ENCODE data around the gene CALCOCO2.
A peak's percentile ranks its signal among the peaks of the same experiment; 100 is the strongest.
"Not testable (repeated sequence)": the region's sequence is repeated elsewhere in the genome, so short reads cannot be mapped to it uniquely, and the experiment has no call there.

Gene CALCOCO2

DNA sequence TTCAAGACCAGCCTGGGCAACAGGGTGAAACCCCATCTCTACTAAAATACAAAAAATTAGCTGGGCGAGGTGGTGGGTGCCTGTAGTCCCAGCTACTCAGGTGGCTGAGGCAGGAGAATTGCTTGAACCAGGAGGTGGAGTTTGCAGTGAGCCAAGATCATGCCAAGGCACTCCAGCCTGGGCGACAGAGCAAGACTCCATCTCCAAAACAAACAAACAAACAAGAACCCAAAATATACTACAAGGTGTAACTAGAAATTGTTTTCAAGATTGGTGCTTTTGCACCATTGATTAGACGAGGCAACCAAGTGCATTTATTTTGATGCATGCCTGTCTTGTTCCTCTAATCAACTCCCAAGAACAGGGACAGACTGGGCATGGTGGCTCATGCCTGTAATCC, 41.6 kb downstream of the CALCOCO2 start:
- not testable (repeated sequence) for DNase-seq (ENCODE audit: low read depth in 2 of 3, low spot score in 1 of 3)

DNA sequence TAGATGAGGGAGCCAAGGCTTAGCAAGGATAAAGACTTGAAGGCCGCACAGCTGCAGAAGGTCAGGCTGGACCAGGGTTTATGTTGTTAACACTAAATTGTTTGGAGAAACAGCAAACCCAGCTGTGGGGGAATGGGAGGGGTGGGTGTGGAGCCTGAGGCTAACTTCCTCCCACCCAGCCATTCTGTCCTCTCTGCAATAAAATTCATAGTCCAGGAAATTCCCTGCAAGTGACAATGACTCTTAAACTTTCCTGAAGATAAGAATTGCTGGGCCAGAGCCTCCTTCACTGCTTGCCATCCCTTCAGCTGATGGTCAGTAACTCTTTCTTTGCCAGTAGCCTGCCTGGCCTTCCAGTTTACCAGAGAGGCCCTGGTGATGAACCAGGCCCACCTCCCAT, 42.4 kb downstream of the CALCOCO2 start:
- DNase-seq (ENCODE audit: low read depth in 2 of 3, low spot score in 1 of 3) = no peak

DNA sequence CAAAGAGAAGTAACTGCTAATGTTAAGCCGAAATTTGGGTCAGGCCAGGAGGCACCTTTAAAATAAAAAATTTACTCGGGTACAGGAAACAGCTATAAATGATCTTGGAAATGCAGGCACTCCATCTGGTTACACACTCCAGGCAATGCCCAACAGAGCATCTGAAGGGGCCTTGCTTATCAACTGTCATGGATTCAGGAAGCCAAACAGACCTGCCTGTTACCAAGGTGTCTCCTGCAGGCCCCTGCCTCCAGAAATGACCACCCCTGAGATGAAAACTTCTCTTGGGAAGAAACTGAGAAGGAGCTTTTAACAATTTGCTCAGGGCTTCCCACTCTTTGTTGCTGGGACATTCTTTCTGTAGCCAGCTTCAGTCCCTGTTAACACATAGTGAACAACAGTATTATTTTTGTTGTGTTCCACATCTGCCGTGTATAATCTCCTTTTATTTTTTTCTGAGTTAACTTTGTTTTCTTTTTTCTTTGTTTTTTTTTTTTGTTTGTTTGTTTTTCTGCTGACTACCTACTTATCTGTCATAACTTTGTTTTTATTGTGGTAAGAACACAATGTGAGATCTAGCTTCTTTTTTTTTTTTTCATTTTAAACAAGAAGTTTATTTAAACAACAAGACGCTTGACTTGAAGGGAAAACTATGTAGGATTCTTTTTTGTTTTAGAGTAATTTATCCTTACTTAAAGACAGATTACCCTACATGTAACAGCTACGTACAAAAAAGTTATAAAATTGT, 43.0 kb downstream of the CALCOCO2 start:
- DNase-seq (ENCODE audit: low read depth in 2 of 3, low spot score in 1 of 3) = no peak

DNA sequence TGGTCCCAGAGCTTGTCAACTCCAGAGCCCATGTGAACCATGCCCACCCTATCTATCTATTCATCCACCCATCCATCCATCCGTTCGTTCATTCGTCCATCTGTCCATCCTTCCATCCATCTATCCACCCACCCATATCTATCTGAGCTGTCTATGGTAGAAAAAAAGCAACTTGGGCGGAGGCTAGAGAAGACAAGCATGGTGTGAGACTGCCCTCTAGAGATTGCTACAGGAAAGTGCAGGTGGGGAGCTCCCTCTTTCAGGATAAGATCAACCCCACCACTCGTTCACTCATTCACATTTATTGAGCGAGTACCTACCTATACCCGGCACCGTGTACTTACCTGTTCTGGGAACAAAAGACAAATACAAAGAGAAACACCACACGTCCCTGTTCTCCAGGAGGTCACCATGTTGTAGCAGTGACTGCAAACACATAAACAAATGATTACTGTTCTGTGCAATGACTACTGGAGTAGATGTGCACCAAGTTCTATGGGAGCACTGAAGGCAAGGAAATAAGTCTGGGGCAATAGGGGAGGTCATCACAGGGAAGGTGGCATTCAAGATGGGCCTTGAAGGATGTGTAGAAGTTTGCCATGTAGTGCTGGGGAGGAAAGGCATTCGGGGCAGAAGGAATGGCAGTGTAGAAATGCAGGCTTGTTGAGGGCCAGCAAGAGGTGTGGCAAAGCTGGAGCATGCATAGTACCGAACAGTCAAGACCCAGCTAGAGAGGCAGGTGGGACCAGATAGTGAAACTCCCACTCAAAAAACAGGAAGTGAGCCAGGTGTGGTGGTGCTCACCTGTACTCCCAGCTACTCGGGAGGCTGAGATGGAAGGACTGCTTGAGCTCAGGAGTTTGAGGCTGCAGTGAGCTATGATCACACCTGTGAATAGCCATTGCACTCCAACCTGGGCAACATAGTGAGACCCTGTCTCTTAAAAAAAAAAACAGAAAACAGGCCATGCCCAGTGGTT, 48.4 kb downstream of the CALCOCO2 start:
- DNase-seq (ENCODE audit: low read depth in 2 of 3, low spot score in 1 of 3) = peak; percentile 21 to 62 (median 25)

DNA sequence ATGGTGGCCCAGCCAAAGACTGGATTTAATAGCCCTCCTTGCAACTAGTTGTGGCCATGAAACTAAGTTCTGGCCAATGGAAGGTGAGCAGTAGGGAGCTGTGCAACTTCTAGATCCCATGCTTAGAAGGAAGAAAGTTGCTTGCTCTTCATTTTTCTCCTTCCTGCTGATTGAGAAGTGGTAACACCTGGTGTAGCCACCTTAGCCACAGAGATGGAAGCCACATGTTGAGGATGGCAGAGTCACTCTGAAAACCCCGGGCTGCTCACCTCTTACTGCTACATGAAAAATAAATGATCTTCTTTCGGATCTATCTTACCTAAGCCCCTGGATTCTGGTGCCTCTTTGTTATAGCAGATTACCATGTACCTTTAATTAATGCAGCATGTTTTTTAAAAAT, 51.4 kb downstream of the CALCOCO2 start:
- DNase-seq (ENCODE audit: low read depth in 2 of 3, low spot score in 1 of 3) = no peak

DNA sequence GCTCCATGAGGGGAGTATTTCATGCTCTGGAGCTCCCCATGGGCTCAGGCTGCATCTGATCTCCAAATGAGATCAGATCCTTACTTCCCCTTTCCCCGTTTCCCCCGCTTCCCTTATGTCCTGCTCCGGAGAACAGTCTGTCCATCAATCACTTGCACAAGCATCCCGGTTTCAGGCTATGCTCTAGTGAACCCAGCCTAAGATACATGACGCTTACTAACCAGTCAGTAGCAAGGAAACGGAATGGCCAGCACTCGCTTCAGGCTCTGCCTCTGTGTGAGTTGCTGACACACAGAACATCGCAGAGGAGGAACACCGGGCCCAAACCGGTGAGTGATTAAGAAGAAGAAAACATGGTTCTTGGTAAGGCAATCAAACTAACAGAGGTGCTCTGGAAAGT, 52.3 kb downstream of the CALCOCO2 start:
- no peak for DNase-seq (ENCODE audit: low read depth in 2 of 3, low spot score in 1 of 3)

DNA sequence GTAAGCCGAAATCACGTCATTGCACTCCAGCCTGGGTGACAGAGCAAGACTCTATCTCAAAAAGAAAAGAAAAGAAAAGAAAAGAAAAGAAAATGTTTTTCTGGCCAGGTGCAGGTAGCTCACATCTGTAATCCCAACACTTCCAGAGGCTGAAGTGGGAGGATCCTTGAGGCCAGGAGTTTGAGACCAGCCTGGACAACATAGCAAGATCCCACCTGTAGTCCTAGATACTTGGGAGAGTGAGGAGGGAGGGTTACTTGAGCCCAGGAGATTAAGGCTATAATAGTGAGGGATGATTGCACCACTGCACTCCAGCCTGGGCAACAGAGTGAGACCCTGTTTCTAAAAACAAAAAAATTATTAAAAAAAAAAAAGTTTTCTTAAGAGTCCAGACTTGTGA, 59.3 kb downstream of the CALCOCO2 start:
- no peak for DNase-seq (ENCODE audit: low read depth in 2 of 3, low spot score in 1 of 3)

DNA sequence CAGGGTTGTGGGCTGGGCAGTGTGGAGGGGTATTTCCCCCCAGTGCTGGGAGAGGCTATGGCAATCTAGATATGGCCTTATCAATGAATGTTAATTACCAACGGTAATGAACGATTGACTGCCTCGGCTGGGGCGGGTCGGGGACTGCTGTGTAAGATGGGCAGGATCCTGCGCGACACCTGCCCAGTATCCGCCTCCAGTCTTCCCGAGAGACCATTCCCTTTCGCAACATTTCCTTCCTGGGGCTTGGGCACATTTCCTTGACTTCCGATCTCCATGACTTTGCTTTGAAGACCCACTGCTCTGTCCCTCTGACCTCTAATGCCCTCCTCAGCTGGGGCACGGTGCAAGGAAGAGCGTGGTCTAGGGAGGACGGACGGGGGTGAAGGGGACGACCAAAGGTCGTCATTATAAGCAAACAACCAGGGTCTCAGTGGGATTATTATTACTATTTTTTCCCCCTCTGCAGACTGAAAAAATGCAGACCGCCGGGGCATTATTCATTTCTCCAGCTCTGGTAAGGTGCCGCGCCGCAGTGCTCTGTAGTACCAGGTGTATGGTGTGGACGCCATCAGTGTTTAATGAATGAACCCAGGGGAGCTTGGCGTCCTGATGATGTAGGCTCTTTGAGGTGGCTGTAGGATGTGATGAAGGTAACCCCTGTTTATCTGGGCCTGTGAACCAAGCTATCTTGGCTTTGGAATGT, 62.3 kb downstream of the CALCOCO2 start:
- DNase-seq (ENCODE audit: low read depth in 2 of 3, low spot score in 1 of 3) = no peak

DNA sequence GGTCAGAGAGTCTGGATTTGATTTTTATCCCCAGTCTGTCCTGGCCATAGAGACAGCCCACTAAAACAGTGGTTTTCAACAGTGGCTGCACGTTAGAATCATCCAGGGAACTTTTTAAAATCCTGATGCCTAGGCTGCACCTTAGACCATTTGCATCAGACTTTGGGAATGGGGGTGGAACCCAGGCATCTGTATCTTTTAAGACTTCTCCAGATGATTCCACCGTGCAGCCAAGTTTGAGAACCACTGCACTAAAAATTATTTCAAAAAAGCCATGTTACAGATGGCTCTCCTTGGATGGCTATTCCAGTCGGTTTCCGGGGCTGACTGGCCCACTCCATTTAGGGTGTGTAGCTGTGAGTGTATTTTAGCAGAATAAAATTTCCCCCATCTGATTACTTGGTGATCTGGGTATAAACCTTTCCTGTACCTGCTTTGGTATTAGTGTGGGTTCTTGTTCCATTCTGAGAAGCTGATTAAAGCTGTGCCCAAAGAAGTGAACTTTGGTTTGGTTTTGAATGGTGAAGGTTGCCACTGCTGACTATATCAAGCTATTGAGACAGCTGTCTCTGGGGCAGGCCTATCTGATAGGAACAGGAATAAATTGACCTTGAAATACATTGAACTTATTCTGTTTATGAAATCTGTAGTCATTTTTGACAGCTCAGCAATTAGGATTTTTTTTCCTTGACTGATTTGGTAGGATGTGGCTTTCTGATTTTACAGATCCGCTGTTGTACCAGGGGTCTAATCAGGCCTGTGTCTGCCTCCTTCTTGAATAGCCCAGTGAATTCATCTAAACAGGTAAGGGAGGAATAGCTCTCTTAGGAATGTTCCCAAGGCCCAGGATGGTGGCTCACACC, 63.0 kb downstream of the CALCOCO2 start:
- no peak for DNase-seq (ENCODE audit: low read depth in 2 of 3, low spot score in 1 of 3)

DNA sequence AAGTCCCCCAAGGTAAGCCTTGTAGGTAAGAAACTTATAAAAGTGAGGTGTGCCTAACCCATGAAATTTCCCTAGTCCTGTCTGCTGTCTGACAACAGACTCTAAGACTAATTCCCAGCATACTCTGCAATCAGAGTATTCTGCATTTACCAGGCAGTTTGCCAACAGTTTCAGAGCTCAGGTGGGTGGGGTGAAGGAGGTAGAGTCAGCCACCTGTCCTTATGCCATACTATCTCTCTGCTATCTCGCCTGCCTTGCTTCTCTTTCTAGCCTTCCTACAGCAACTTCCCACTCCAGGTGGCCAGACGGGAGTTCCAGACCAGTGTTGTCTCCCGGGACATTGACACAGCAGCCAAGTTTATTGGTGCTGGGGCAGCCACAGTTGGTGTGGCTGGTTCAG, 64.1 kb downstream of the CALCOCO2 start:
- DNase-seq (ENCODE audit: low read depth in 2 of 3, low spot score in 1 of 3) = no peak

DNA sequence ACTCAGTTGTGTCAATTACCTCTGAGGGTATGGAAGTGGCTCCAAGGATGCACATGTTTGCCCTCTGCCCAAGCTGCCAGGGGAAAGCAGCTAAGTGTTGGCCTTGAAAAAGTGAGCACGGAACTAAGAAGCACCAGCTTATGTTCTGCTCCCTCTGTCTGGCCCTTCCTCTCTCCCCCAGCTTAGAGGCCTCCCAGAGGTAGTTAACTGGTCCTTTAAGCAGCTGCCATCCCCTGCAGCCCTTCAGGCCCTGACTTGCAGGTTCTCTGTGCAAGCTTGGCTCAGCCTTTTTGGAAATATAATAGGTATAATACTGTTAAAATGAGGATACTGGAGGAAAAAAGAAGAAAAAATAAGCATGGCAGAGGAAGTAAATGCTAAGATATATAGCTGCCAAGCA, 70.4 kb downstream of the CALCOCO2 start:
- no peak for DNase-seq (ENCODE audit: low read depth in 2 of 3, low spot score in 1 of 3)

DNA sequence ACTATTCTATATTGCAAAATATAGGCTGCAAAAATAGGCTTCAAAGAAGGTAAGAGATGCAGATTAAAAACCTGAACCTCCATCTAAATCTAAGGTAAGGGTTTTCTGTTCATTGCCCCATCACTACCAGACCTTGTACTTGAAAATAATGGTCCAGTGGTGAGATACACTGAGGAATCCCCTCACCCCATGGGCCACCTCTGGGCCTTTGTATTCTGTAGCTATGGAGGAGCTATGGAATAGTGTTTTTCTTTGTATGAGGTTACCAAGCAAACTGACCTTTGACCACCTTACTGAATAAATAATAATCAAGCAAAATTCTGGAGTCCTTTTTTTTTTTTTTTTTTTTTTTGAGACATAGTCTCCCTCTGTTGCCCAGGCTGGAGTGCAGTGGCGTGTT, 72.6 kb downstream of the CALCOCO2 start:
- DNase-seq (ENCODE audit: low read depth in 2 of 3, low spot score in 1 of 3) = no peak

DNA sequence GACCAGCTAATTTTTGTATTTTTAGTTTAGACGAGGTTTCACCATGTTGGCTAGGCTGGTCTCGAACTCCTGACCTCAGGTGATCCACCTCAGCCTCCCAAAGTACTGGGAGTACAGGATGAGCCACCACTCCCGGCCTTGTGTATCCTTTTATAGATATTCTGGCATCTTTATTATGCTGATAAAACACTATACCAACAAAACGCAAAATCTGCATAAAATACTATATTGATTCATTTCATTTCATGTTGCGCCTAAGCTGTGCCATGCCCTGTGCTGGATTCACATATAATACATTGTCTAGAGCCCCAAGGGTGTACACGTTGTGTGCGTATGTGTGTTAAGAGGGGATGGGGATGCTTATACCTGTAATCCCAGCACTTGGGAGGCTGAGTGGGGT, 73.6 kb downstream of the CALCOCO2 start:
- DNase-seq (ENCODE audit: low read depth in 2 of 3, low spot score in 1 of 3) = no peak

DNA sequence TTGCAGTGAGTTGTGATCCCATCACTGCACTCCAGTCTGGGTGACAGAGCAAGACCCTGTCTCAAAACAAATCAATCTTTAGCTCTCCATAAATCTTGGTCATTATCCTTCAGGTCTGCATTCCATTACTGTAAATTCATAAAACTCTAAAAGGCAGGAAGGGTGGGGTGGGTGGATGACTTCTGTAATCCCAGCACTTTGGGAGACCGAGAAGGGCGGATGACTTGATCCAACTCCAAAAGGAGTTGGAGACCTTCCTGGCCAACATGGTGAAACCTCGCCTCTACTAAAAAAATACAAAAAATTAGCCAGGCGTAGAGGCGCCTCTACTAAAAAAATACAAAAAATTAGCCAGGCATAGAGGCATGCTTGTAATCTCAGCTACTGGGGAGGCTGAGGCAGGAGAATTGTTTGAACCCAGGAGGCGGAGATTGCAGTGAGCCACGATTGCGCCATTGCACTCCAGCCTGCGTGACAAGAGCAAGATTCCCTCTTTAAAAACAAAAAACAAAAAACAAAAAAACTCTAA, 75.2 kb downstream of the CALCOCO2 start:
- DNase-seq (ENCODE audit: low read depth in 2 of 3, low spot score in 1 of 3) = no peak

DNA sequence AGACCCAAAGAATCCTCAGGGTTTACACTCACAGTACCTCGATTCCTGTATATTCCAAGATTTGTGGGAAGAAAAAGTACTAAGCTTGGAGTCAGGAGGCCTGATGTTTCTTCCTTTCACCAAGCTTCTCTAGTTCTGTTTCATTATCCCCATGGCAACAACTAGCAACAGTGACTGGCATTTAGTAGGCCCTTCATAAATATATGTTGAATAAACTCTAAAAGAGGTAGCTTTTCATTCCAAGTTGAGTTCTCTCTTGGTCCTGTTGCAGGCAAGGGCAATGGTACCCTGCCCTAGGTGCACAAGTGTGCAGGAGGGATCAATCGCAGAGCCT, 76.8 kb downstream of the CALCOCO2 start:
- DNase-seq (ENCODE audit: low read depth in 2 of 3, low spot score in 1 of 3) = peak in 1 of 3 donors; percentile 13

DNA sequence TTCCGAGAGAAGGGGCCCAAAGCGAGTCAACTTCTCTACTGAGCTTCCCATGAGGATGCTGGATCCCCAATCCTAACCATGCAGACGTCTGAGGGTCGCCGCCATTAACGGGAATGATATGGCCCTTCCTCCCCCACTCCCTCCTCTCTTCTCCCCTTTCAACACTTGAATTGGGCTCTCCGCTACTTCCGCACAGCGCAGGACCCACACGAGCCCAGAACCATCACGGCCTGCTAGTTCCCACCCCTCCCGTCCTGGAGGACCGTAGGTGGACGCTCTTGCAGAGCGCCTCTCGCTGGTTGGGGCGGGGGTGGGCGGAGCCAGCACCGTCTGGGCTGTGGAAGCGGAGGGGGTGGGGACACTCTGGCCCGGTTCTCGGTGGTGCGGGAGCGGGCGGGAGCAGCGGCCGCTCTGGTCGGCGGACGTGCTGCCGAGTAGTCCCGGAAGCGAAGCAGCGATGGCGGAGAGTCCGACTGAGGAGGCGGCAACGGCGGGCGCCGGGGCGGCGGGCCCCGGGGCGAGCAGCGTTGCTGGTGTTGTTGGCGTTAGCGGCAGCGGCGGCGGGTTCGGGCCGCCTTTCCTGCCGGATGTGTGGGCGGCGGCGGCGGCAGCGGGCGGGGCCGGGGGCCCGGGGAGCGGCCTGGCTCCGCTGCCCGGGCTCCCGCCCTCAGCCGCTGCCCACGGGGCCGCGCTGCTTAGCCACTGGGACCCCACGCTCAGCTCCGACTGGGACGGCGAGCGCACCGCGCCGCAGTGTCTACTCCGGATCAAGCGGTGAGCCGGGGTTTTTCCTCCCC, 77.4 kb downstream of the CALCOCO2 start, which contains the start of gene UBE2Z:
TSS of gene UBE2Z (plus strand) at position 361 of the 797 bp plus-strand sequence. CDS start at position 458, 97 bp downstream.
- peak; percentile 80 to 87 (median 85) for DNase-seq (ENCODE audit: low read depth in 2 of 3, low spot score in 1 of 3)

DNA sequence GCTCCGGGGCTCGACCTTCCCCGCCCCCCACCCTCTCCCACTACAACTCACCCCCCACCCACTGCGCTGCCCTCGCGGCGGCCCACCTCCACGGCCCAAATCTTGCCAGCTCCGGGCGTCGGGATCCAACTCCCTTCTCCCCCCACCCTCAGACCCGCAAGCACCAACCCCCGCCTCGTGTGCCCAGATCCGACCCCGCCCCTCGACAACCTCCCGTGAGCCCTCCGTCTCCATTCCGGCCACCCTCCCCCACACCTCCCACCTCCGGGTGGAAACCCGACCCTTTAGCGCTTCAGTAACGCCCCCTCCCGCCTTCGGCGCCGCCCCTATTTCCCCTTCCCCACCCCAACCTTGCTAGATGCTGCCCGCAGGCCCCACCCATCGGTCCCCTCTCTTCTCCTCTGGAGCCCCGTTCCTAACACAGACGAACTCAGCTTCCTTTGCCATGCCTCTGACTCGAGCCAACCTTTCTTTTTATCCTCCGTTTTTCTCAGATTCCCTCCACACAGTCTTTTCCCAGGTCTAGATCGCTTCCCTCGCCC, 78.1 kb downstream of the CALCOCO2 start:
- peak; percentile 80 to 87 (median 86) for DNase-seq (ENCODE audit: low read depth in 2 of 3, low spot score in 1 of 3)

DNA sequence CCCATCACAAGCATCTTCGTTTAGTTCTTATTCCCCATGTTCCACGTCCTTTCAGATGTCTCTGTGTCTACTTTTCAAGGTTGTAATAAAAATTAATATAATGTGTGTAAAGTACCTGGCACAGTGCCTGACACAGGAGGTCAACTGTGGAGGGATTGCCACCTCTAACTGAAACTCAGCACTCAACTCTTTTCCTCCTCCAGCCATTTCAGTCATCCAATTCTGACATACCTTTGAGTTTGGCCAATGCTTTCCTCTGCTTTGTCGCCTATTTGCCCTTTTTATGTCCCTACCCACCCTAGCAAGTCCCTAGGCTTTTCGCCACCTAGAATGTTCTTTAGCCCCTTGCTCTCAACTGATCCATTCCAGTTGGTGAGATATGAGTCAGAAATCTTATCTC, 78.9 kb downstream of the CALCOCO2 start:
- no peak for DNase-seq (ENCODE audit: low read depth in 2 of 3, low spot score in 1 of 3)

DNA sequence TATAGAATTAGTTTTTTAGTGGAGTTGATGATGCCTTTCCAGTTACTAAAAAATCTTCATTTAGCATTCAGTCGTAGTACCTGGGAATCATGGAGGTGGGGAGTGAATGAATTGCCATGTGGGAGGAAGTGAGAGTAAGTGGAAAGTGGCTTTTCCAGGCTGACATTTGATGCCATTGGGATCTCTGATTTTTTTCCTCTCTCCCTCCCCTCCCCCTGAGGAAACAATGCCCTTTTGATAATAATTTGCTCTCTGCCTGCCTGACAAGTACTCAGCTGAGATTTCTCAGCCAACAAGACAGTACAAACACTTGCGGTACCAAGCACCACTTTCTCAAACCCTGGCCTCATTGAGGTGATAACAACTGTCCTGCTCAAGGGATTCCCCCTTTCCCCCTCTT, 79.5 kb downstream of the CALCOCO2 start:
- no peak for DNase-seq (ENCODE audit: low read depth in 2 of 3, low spot score in 1 of 3)
